GM23338 (cell line): ENCODE data around the gene MYO5A.

Source experiments
- CREB1 ChIP-seq: fragments of 250-450 bp; sonication (Bioruptor Pico); IDR thresholded peaks from 2 replicates; pipeline ENCODE4 v1.5.0; 2020; ENCODE audit warnings: low read depth, mild to moderate bottlenecking, moderate library complexity
- EZH2 ChIP-seq: fragments of 200-600 bp; sonication (generic); IDR thresholded peaks from one replicate; pipeline ENCODE4 v1.8.0; 2017; ENCODE audit warnings: antibody characterized with exemption, mild to moderate bottlenecking, low read depth; ENCODE audit not compliant: unreplicated experiment
- EZH2phosphoT487 ChIP-seq: fragments of 200-600 bp; sonication (generic); IDR thresholded peaks from one replicate; pipeline ENCODE4 v1.8.1; 2018; ENCODE audit warnings: antibody characterized with exemption; ENCODE audit not compliant: unreplicated experiment
- JUNB ChIP-seq: IDR thresholded peaks from one replicate; pipeline ENCODE4 v1.6.1; 2016; ENCODE audit warnings: antibody characterized with exemption; ENCODE audit not compliant: unreplicated experiment
- NANOG ChIP-seq: IDR thresholded peaks from 2 replicates; pipeline ENCODE4 v1.6.1; 2016; ENCODE audit warnings: antibody characterized with exemption, borderline replicate concordance
- POLR2AphosphoS5 ChIP-seq: IDR thresholded peaks from 2 replicates; pipeline ENCODE4 v1.6.1; 2016; ENCODE audit warnings: antibody characterized with exemption, low read depth
- STAT1 ChIP-seq: IDR thresholded peaks from one replicate; pipeline ENCODE4 v1.6.1; 2016; ENCODE audit warnings: antibody characterized with exemption; ENCODE audit not compliant: unreplicated experiment
- ZNF114 ChIP-seq: fragments of 250-450 bp; sonication (Bioruptor Pico); IDR thresholded peaks from 2 replicates; pipeline ENCODE4 v1.5.0; 2020; ENCODE audit warnings: mild to moderate bottlenecking, moderate library complexity
- ZNF331 ChIP-seq: fragments of 250-450 bp; sonication (Bioruptor Pico); IDR thresholded peaks from 2 replicates; pipeline ENCODE4 v1.5.0; 2020; ENCODE audit warnings: low read depth, mild to moderate bottlenecking, moderate library complexity
- TF ChIP-seq, protein P1 (sequence below), 2 experiments: fragments of 200-600 bp in 1 of 2; sonication (generic) in 1 of 2; conservative IDR thresholded peaks; 2 replicates each; pipeline versions ENCODE4 v1.5.1 to v1.6.1; 2016 to 2017; ENCODE audit warnings: antibody characterized with exemption in 2 of 2, low read depth in 2 of 2, mild to moderate bottlenecking in 2 of 2, moderate library complexity in 1 of 2
- TF ChIP-seq, protein P2 (sequence below): IDR thresholded peaks from one replicate; pipeline ENCODE4 v1.6.1; 2018; ENCODE audit warnings: antibody characterized with exemption; ENCODE audit not compliant: unreplicated experiment
- TF ChIP-seq, protein P3 (sequence below): IDR thresholded peaks from 2 replicates; pipeline ENCODE4 v1.6.1; 2016; ENCODE audit warnings: antibody characterized with exemption
- TF ChIP-seq, protein P4 (sequence below): fragments of 250-450 bp; sonication (Bioruptor Pico); IDR thresholded peaks from 2 replicates; pipeline ENCODE4 v1.5.0; 2020; ENCODE audit warnings: mild to moderate bottlenecking, moderate library complexity

DNA sequence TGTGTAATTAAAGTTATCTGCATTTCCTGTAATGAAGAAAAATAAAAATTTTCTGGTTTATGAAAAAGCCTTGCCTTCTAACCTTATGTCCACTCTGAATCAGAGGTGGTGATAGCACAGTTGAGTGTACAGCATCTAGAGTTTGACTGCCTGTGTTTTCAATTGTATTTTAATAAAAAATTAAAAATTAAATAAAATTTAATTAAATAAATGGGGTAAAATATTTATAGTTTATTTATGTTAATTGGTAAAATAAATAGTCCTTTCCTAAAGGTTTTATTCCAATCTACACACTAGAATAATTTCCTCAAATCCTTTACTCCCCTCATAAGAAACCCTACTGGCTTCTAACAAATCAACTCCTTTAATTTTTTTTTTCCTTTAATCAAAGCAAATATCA lies 121.3 kb downstream of the MYO5A start:
- TF ChIP-seq, protein P1, sequence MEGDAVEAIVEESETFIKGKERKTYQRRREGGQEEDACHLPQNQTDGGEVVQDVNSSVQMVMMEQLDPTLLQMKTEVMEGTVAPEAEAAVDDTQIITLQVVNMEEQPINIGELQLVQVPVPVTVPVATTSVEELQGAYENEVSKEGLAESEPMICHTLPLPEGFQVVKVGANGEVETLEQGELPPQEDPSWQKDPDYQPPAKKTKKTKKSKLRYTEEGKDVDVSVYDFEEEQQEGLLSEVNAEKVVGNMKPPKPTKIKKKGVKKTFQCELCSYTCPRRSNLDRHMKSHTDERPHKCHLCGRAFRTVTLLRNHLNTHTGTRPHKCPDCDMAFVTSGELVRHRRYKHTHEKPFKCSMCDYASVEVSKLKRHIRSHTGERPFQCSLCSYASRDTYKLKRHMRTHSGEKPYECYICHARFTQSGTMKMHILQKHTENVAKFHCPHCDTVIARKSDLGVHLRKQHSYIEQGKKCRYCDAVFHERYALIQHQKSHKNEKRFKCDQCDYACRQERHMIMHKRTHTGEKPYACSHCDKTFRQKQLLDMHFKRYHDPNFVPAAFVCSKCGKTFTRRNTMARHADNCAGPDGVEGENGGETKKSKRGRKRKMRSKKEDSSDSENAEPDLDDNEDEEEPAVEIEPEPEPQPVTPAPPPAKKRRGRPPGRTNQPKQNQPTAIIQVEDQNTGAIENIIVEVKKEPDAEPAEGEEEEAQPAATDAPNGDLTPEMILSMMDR (conservative IDR thresholded peaks at IDR 0.05; ENCODE audit: low read depth in 2 of 2): no peak
- TF ChIP-seq EZH2 (no peak), CREB1 (CRISPR knock-in tag) (no peak), EZH2phosphoT487 (no peak), POLR2AphosphoS5 (no peak), JUNB (no peak), ZNF114 (CRISPR knock-in tag) (no peak), ZNF331 (CRISPR knock-in tag) (no peak), NANOG (no peak), STAT1 (no peak)
- TF ChIP-seq, protein P2, sequence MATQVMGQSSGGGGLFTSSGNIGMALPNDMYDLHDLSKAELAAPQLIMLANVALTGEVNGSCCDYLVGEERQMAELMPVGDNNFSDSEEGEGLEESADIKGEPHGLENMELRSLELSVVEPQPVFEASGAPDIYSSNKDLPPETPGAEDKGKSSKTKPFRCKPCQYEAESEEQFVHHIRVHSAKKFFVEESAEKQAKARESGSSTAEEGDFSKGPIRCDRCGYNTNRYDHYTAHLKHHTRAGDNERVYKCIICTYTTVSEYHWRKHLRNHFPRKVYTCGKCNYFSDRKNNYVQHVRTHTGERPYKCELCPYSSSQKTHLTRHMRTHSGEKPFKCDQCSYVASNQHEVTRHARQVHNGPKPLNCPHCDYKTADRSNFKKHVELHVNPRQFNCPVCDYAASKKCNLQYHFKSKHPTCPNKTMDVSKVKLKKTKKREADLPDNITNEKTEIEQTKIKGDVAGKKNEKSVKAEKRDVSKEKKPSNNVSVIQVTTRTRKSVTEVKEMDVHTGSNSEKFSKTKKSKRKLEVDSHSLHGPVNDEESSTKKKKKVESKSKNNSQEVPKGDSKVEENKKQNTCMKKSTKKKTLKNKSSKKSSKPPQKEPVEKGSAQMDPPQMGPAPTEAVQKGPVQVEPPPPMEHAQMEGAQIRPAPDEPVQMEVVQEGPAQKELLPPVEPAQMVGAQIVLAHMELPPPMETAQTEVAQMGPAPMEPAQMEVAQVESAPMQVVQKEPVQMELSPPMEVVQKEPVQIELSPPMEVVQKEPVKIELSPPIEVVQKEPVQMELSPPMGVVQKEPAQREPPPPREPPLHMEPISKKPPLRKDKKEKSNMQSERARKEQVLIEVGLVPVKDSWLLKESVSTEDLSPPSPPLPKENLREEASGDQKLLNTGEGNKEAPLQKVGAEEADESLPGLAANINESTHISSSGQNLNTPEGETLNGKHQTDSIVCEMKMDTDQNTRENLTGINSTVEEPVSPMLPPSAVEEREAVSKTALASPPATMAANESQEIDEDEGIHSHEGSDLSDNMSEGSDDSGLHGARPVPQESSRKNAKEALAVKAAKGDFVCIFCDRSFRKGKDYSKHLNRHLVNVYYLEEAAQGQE: no peak
- TF ChIP-seq, protein P3, sequence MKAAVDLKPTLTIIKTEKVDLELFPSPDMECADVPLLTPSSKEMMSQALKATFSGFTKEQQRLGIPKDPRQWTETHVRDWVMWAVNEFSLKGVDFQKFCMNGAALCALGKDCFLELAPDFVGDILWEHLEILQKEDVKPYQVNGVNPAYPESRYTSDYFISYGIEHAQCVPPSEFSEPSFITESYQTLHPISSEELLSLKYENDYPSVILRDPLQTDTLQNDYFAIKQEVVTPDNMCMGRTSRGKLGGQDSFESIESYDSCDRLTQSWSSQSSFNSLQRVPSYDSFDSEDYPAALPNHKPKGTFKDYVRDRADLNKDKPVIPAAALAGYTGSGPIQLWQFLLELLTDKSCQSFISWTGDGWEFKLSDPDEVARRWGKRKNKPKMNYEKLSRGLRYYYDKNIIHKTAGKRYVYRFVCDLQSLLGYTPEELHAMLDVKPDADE: no peak
- TF ChIP-seq, protein P4, sequence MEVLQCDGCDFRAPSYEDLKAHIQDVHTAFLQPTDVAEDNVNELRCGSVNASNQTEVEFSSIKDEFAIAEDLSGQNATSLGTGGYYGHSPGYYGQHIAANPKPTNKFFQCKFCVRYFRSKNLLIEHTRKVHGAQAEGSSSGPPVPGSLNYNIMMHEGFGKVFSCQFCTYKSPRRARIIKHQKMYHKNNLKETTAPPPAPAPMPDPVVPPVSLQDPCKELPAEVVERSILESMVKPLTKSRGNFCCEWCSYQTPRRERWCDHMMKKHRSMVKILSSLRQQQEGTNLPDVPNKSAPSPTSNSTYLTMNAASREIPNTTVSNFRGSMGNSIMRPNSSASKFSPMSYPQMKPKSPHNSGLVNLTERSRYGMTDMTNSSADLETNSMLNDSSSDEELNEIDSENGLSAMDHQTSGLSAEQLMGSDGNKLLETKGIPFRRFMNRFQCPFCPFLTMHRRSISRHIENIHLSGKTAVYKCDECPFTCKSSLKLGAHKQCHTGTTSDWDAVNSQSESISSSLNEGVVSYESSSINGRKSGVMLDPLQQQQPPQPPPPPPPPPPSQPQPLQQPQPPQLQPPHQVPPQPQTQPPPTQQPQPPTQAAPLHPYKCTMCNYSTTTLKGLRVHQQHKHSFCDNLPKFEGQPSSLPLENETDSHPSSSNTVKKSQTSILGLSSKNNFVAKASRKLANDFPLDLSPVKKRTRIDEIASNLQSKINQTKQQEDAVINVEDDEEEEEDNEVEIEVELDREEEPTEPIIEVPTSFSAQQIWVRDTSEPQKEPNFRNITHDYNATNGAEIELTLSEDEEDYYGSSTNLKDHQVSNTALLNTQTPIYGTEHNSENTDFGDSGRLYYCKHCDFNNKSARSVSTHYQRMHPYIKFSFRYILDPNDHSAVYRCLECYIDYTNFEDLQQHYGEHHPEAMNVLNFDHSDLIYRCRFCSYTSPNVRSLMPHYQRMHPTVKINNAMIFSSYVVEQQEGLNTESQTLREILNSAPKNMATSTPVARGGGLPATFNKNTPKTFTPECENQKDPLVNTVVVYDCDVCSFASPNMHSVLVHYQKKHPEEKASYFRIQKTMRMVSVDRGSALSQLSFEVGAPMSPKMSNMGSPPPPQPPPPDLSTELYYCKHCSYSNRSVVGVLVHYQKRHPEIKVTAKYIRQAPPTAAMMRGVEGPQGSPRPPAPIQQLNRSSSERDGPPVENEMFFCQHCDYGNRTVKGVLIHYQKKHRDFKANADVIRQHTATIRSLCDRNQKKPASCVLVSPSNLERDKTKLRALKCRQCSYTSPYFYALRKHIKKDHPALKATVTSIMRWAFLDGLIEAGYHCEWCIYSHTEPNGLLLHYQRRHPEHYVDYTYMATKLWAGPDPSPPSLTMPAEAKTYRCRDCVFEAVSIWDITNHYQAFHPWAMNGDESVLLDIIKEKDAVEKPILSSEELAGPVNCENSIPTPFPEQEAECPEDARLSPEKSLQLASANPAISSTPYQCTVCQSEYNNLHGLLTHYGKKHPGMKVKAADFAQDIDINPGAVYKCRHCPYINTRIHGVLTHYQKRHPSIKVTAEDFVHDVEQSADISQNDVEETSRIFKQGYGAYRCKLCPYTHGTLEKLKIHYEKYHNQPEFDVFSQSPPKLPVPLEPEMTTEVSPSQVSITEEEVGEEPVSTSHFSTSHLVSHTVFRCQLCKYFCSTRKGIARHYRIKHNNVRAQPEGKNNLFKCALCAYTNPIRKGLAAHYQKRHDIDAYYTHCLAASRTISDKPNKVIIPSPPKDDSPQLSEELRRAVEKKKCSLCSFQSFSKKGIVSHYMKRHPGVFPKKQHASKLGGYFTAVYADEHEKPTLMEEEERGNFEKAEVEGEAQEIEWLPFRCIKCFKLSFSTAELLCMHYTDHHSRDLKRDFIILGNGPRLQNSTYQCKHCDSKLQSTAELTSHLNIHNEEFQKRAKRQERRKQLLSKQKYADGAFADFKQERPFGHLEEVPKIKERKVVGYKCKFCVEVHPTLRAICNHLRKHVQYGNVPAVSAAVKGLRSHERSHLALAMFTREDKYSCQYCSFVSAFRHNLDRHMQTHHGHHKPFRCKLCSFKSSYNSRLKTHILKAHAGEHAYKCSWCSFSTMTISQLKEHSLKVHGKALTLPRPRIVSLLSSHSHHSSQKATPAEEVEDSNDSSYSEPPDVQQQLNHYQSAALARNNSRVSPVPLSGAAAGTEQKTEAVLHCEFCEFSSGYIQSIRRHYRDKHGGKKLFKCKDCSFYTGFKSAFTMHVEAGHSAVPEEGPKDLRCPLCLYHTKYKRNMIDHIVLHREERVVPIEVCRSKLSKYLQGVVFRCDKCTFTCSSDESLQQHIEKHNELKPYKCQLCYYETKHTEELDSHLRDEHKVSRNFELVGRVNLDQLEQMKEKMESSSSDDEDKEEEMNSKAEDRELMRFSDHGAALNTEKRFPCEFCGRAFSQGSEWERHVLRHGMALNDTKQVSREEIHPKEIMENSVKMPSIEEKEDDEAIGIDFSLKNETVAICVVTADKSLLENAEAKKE (CRISPR knock-in tag): no peak
